GM12874 (cell line): ENCODE results near the gene NRP2.

ENCODE experiments used
- CTCF ChIP-seq: IDR thresholded peaks from 2 replicates; pipeline ENCODE4 v1.5.1; 2011; ENCODE audit warnings: low read depth, mild to moderate bottlenecking, control low read depth, low read length, moderate library complexity; ENCODE audit not compliant: insufficient read depth

NRP2 gene

GRCh38 chr2:205800773-205801172 is 118.5 kb downstream of the NRP2 start:
- TF ChIP-seq CTCF: no peak

GRCh38 chr2:205802065-205802464 is 119.8 kb downstream of the NRP2 start:
- TF ChIP-seq CTCF: no peak

DNA sequence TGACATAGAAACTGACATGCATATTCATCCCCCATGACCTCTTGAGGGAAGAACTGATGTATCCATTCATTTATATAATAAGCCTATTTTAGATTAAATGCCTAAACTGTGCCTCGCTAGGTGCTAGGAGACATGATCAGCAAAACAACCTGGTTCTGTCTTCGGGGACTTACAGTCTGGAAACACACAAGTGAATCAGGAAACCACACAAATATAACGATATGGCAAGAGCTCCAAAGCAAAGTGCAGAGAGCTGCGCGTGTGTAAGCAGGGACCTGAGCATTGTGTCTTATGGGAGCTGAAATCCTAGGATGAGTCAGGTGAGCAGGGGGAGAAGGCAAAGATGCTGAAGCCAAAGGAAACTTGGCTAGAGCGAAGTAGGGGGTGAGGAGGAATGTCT is 120.6 kb downstream of the NRP2 start:
- TF ChIP-seq CTCF: no peak

GRCh38 chr2:205803500-205803899 is 121.2 kb downstream of the NRP2 start:
- TF ChIP-seq CTCF: no peak

GRCh38 chr2:205805136-205805535 is 122.8 kb downstream of the NRP2 start:
- no peak for TF ChIP-seq CTCF

- no peak for TF ChIP-seq CTCF
Observed at GRCh38 chr2:205806143-205806905, 124.0 kb downstream of the NRP2 start.

GRCh38 chr2:205807229-205807628 is 124.9 kb downstream of the NRP2 start:
- no peak for TF ChIP-seq CTCF
